ENCODE results near the gene LAMTOR1.

DNA sequence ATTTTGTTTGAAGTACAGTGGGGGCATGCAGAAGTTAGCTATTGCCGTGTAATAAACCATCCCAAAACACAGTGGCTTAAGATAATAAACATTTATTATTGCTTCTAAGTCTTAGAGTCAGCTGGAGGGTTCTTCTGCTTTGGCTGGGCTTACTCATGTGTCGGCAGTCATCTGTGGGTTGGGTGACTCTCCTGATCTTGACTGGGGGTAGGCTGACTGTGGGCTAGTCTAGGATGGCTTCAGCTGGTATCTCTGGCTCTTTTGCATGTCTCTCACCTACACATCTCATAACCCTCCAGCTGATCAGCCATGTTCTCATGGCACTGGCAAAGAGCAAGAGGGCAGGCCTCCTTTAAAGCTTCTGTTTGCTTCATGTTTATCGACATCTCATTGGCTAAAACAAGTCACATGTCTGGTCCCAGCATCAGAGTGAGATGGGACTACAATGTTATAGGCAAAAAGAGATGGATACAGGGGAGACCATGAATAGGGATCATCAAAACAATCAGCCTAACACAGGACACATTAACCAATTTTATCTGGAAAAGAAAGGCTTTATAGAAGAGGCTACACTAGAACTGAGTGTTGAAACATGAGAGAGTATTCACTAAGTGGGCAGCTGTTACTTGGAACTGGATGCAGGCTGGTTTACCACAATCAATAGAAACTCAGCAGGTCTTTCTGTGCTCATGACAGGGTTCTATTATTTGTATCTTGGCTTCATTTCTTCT lies 17.3 kb downstream of the LAMTOR1 start:
- TF ChIP-seq EZH2 (IDR thresholded peaks at IDR 0.05; ENCODE audit: borderline replicate concordance, low read depth, low read length, poor library complexity, severe bottlenecking) = no peak
- TF ChIP-seq, protein P1, sequence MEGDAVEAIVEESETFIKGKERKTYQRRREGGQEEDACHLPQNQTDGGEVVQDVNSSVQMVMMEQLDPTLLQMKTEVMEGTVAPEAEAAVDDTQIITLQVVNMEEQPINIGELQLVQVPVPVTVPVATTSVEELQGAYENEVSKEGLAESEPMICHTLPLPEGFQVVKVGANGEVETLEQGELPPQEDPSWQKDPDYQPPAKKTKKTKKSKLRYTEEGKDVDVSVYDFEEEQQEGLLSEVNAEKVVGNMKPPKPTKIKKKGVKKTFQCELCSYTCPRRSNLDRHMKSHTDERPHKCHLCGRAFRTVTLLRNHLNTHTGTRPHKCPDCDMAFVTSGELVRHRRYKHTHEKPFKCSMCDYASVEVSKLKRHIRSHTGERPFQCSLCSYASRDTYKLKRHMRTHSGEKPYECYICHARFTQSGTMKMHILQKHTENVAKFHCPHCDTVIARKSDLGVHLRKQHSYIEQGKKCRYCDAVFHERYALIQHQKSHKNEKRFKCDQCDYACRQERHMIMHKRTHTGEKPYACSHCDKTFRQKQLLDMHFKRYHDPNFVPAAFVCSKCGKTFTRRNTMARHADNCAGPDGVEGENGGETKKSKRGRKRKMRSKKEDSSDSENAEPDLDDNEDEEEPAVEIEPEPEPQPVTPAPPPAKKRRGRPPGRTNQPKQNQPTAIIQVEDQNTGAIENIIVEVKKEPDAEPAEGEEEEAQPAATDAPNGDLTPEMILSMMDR (conservative IDR thresholded peaks at IDR 0.05; ENCODE audit: low read depth, low read length) = no peak
